ENCODE data around the gene MGAT5B.
"Not testable (repeated sequence)": the region's sequence is repeated elsewhere in the genome, so short reads cannot be mapped to it uniquely, and the experiment has no call there.

MGAT5B gene

GRCh38 chr17:76845541-76846017 lies 22.6 kb upstream of the MGAT5B start:
- Histone ChIP-seq H3K9me2 (replicated peaks; ENCODE audit: control insufficient read depth, low read length) (no peaks in the 10 kb centered on the region), H3K4me3 (ENCODE audit: low read length) (no peak overlapping the region), H4K20me1 (ENCODE audit: control insufficient read depth, insufficient read depth, low read depth, low read length) (no peaks in the 10 kb centered on the region), H3K27me3 (ENCODE audit: control insufficient read depth, low read length) (no peaks in the 10 kb centered on the region), H3K79me2 (ENCODE audit: control insufficient read depth, low read length) (no peaks in the 10 kb centered on the region), H3K36me3 (ENCODE audit: control insufficient read depth, low read length) (0 out of 2 replicates have a peak, but pooled peaks cover 8% of the 10 kb centered on the region), H3K4me1 (ENCODE audit: control insufficient read depth, low read length) (peaks cover 71% of the 10 kb centered on the region), H3K9me3 (ENCODE audit: control insufficient read depth, insufficient read depth, low read length) (no peaks in the 10 kb centered on the region), H3F3A (ENCODE audit: control insufficient read depth, insufficient read depth) (peaks cover 16% of the 10 kb centered on the region), H3K27ac (ENCODE audit: low read depth, low read length) (peak overlapping the region; percentile 89), H3K4me2 (ENCODE audit: low read length) (peak overlapping the region; percentile 83)
- no peak for TF ChIP-seq CTCF (IDR thresholded peaks at IDR 0.05; ENCODE audit: low read depth, low read length, poor library complexity, severe bottlenecking)
- TF ChIP-seq EZH2phosphoT487 (IDR thresholded peaks at IDR 0.05; ENCODE audit: borderline replicate concordance, low read length), result no peak

GRCh38 chr17:76847031-76847430 lies 21.2 kb upstream of the MGAT5B start:
- H3K27ac ChIP-seq (ENCODE audit: low read depth, low read length), result no peak overlapping the region
- peaks cover 57% of the 10 kb centered on the region for H3K4me1 ChIP-seq (ENCODE audit: control insufficient read depth, low read length)
- H4K20me1 ChIP-seq (ENCODE audit: control insufficient read depth, insufficient read depth, low read depth, low read length), result no peaks in the 10 kb centered on the region
- H3K4me2 ChIP-seq (ENCODE audit: low read length), result no peak overlapping the region
- H3K36me3 ChIP-seq (ENCODE audit: control insufficient read depth, low read length), result 0 out of 2 replicates have a peak, but pooled peaks cover 8% of the 10 kb centered on the region
- no peaks in the 10 kb centered on the region for H3K9me3 ChIP-seq (ENCODE audit: control insufficient read depth, insufficient read depth, low read length)
- no peak overlapping the region for H3K4me3 ChIP-seq (ENCODE audit: low read length)
- H3K9me2 ChIP-seq (replicated peaks; ENCODE audit: control insufficient read depth, low read length), result no peaks in the 10 kb centered on the region
- no peaks in the 10 kb centered on the region for H3K27me3 ChIP-seq (ENCODE audit: control insufficient read depth, low read length)
- TF ChIP-seq EZH2phosphoT487 (IDR thresholded peaks at IDR 0.05; ENCODE audit: borderline replicate concordance, low read length) (no peak), CTCF (IDR thresholded peaks at IDR 0.05; ENCODE audit: low read depth, low read length, poor library complexity, severe bottlenecking) (no peak)
- no peaks in the 10 kb centered on the region for H3K79me2 ChIP-seq (ENCODE audit: control insufficient read depth, low read length)
- H3F3A ChIP-seq (ENCODE audit: control insufficient read depth, insufficient read depth), result peaks cover 16% of the 10 kb centered on the region

- H3K79me2 ChIP-seq (ENCODE audit: control insufficient read depth, low read length), result no peaks in the 10 kb centered on the region
- H3K9me2 ChIP-seq (replicated peaks; ENCODE audit: control insufficient read depth, low read length), result no peaks in the 10 kb centered on the region
- H3K27me3 ChIP-seq (ENCODE audit: control insufficient read depth, low read length), result no peaks in the 10 kb centered on the region
- TF ChIP-seq CTCF (IDR thresholded peaks at IDR 0.05; ENCODE audit: low read depth, low read length, poor library complexity, severe bottlenecking) (no peak), EZH2phosphoT487 (IDR thresholded peaks at IDR 0.05; ENCODE audit: borderline replicate concordance, low read length) (no peak)
- no peak overlapping the region for H3K27ac ChIP-seq (ENCODE audit: low read depth, low read length)
- peaks cover 13% of the 10 kb centered on the region for H3F3A ChIP-seq (ENCODE audit: control insufficient read depth, insufficient read depth)
- peaks cover 40% of the 10 kb centered on the region for H3K4me1 ChIP-seq (ENCODE audit: control insufficient read depth, low read length)
- H3K36me3 ChIP-seq (ENCODE audit: control insufficient read depth, low read length), result 0 out of 2 replicates have a peak, but pooled peaks cover 8% of the 10 kb centered on the region
- H4K20me1 ChIP-seq (ENCODE audit: control insufficient read depth, insufficient read depth, low read depth, low read length), result no peaks in the 10 kb centered on the region
- no peaks in the 10 kb centered on the region for H3K9me3 ChIP-seq (ENCODE audit: control insufficient read depth, insufficient read depth, low read length)
- H3K4me3 ChIP-seq (ENCODE audit: low read length), result no peak overlapping the region
- no peak overlapping the region for H3K4me2 ChIP-seq (ENCODE audit: low read length)
Measured at GRCh38 chr17:76848670-76849069, 19.5 kb upstream of the MGAT5B start.

GRCh38 chr17:76849160-76849559 lies 19.0 kb upstream of the MGAT5B start:
- not testable (repeated sequence) for H4K20me1 ChIP-seq (ENCODE audit: control insufficient read depth, insufficient read depth, low read depth, low read length); H3K27ac ChIP-seq (ENCODE audit: low read depth, low read length); H3K4me3 ChIP-seq (ENCODE audit: low read length); H3K9me2 ChIP-seq (replicated peaks; ENCODE audit: control insufficient read depth, low read length); H3K9me3 ChIP-seq (ENCODE audit: control insufficient read depth, insufficient read depth, low read length); H3K36me3 ChIP-seq (ENCODE audit: control insufficient read depth, low read length); H3F3A ChIP-seq (ENCODE audit: control insufficient read depth, insufficient read depth); H3K4me2 ChIP-seq (ENCODE audit: low read length); H3K79me2 ChIP-seq (ENCODE audit: control insufficient read depth, low read length); H3K27me3 ChIP-seq (ENCODE audit: control insufficient read depth, low read length)
- H3K4me1 ChIP-seq (ENCODE audit: control insufficient read depth, low read length), result peaks cover 35% of the 10 kb centered on the region

Data from DOHH2 (cell line).